Neuron (in vitro differentiated cells): ENCODE data around the gene SORL1.

ENCODE experiments used
- H2AFZ ChIP-seq: one replicate; pipeline ENCODE4 v1.6.1; 2013; ENCODE audit warnings: low read depth, mild to moderate bottlenecking, inconsistent platforms, low read length, moderate library complexity
- H3K27me3 ChIP-seq: one replicate; pipeline ENCODE4 v1.6.1; 2013; ENCODE audit warnings: low read length; ENCODE audit not compliant: insufficient read depth
- H3K36me3 ChIP-seq: one replicate; pipeline ENCODE4 v1.6.1; 2013; ENCODE audit warnings: low read length; ENCODE audit not compliant: insufficient read depth
- H3K4me1 ChIP-seq: one replicate; pipeline ENCODE4 v1.6.1; 2013; ENCODE audit warnings: low read length; ENCODE audit not compliant: insufficient read depth
- H3K4me3 ChIP-seq: 2 replicates; pipeline ENCODE4 v1.5.1; 2013; ENCODE audit warnings: mild to moderate bottlenecking, low read length, moderate library complexity
- H3K9me3 ChIP-seq: one replicate; pipeline ENCODE4 v1.6.1; 2013; ENCODE audit warnings: low read length

Gene SORL1

DNA sequence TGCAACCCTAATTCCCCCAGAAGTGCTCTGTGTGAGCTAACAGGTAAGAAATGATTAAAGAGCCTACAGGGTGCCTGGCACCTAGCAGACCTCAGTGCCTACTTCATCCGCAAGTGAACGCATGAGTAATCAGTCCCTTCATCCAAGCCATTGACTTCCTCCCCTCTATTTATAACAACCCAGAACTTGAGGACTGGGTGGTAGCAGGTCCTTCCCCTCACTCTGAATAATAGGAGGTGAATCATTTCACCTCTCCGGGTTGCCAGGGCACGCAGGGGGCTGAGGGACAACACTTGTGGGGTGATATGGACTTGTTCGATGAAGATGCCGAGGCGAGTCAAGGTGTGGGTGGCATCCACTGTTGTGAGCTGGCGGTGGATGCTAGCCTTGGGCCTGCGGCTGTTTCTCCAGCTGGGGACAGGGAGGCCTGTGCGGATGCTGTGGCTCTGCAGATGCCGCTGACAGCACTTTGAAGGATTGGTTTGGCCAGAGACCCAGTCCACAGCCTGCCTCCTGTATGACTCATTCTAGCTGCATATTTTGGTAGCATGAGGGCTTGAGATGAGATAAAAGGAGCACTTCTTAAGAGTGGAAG lies 12.3 kb downstream of the SORL1 start:
- H3K9me3 ChIP-seq: no peaks in the 10 kb centered on the region
- no peak overlapping the region for H2AFZ ChIP-seq
- H3K4me3 ChIP-seq: no peak overlapping the region
- H3K4me1 ChIP-seq: peaks cover 6% of the 10 kb centered on the region
- H3K36me3 ChIP-seq: no peaks in the 10 kb centered on the region
- no peaks in the 10 kb centered on the region for H3K27me3 ChIP-seq

DNA sequence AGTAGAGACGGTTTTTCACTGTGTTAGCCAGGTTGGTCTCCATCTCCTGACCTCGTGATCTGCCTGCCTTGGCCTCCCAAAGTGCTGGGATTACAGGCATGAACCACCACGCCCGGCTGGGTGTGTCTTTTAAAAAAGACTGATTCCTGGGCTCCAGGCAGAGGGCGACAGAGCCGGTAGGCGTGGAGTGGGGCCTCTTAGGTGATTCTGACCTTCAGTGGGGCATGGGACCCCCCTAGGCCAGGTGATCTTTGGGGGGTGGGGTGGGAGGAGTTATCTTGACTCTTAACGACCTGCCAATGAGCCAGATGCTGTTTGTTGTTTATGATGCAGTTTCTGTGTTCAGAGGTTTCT lies 13.6 kb downstream of the SORL1 start:
- peaks cover 6% of the 10 kb centered on the region for H3K4me1 ChIP-seq
- no peak overlapping the region for H2AFZ ChIP-seq
- H3K36me3 ChIP-seq: peaks cover under 1% of the 10 kb centered on the region
- no peaks in the 10 kb centered on the region for H3K27me3 ChIP-seq
- H3K9me3 ChIP-seq: no peaks in the 10 kb centered on the region
- no peak overlapping the region for H3K4me3 ChIP-seq

GRCh38 chr11:121466063-121466794 lies 14.1 kb downstream of the SORL1 start:
- no peaks in the 10 kb centered on the region for H3K9me3 ChIP-seq
- no peak overlapping the region for H2AFZ ChIP-seq
- peaks cover 6% of the 10 kb centered on the region for H3K4me1 ChIP-seq
- H3K36me3 ChIP-seq: peaks cover 6% of the 10 kb centered on the region
- no peak overlapping the region for H3K4me3 ChIP-seq
- H3K27me3 ChIP-seq: no peaks in the 10 kb centered on the region

- Histone ChIP-seq H2AFZ (no peak overlapping the region), H3K36me3 (peaks cover 9% of the 10 kb centered on the region), H3K9me3 (no peaks in the 10 kb centered on the region), H3K27me3 (no peaks in the 10 kb centered on the region), H3K4me1 (peaks cover 6% of the 10 kb centered on the region), H3K4me3 (no peak overlapping the region)
Measured at GRCh38 chr11:121467471-121467870, 15.4 kb downstream of the SORL1 start.

- Histone ChIP-seq H3K4me3 (no peak overlapping the region), H3K9me3 (no peaks in the 10 kb centered on the region), H3K36me3 (peaks cover 9% of the 10 kb centered on the region), H3K27me3 (no peaks in the 10 kb centered on the region), H3K4me1 (peaks cover 6% of the 10 kb centered on the region), H2AFZ (no peak overlapping the region)
Measured at GRCh38 chr11:121467965-121468364, 15.9 kb downstream of the SORL1 start.

- H3K4me1 ChIP-seq: peaks cover 6% of the 10 kb centered on the region
- no peak overlapping the region for H3K4me3 ChIP-seq
- no peaks in the 10 kb centered on the region for H3K9me3 ChIP-seq
- H3K36me3 ChIP-seq: peaks cover 9% of the 10 kb centered on the region
- H2AFZ ChIP-seq: no peak overlapping the region
- H3K27me3 ChIP-seq: no peaks in the 10 kb centered on the region
Measured at GRCh38 chr11:121469910-121470309, 17.8 kb downstream of the SORL1 start.

DNA sequence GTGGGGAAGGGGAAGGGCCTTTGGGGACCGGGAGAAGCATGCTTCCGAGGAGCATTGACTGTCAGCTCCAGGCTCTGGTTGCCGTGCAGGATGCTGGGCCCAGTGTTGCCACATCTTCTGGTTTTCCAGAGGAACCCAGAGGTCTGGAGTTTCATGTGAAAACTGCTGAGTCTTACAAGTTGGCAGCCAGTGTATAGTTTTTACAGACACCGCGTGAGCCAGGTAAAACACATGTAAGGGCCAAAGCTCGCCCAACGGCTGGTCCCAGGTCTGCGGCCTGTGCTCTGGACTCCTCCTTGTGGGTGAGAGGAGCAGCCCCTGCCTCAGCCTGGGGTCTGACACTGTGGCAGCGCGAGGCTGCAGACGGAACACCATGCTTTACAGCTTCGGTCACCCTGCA lies 19.1 kb downstream of the SORL1 start:
- Histone ChIP-seq H3K4me1 (peaks cover 6% of the 10 kb centered on the region), H3K9me3 (no peaks in the 10 kb centered on the region), H3K4me3 (no peak overlapping the region), H3K36me3 (peaks cover 9% of the 10 kb centered on the region), H3K27me3 (no peaks in the 10 kb centered on the region), H2AFZ (no peak overlapping the region)

GRCh38 chr11:121472312-121472711 lies 20.2 kb downstream of the SORL1 start:
- Histone ChIP-seq H2AFZ (no peak overlapping the region), H3K4me1 (no peaks in the 10 kb centered on the region), H3K36me3 (peaks cover 10% of the 10 kb centered on the region), H3K27me3 (no peaks in the 10 kb centered on the region), H3K4me3 (no peak overlapping the region), H3K9me3 (no peaks in the 10 kb centered on the region)

DNA sequence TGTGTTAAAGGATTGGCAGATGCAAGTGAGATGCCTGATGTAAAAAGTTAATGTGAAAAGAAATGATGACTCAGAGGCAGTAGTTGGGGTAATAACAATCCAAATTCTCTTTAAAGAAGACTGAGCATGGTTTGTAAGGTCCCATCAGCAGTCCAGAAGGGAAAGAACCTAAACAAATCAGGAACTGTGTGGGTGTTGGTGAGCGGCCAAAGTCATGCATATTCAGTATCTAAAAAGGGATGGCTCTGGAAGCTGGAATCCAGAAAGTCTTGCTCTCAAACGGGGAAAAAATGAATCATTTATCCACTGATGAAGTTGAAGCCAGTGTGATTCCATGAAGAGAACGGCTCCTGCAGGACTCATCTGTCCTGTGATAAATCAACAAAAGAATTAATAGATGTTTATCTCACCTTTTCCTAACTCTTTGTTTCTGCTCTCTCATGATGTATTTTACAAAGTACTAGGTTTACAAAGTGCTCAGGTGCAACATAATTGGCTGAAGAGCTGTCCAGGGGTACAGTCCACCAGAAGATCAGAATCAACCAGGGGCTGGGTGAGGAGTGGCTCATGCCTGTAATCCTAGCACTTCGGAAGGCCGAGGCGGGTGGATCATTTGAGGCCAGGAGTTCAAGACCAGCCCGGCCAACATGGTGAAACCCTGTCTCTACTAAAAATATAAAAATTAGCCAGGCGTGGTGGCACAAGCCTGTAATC lies 21.1 kb downstream of the SORL1 start:
- no peaks in the 10 kb centered on the region for H3K9me3 ChIP-seq
- no peaks in the 10 kb centered on the region for H3K27me3 ChIP-seq
- H3K4me3 ChIP-seq: no peak overlapping the region
- no peaks in the 10 kb centered on the region for H3K4me1 ChIP-seq
- H3K36me3 ChIP-seq: peaks cover 15% of the 10 kb centered on the region
- H2AFZ ChIP-seq: no peak overlapping the region

GRCh38 chr11:121474680-121475079 lies 22.6 kb downstream of the SORL1 start:
- Histone ChIP-seq H3K9me3 (peaks cover 4% of the 10 kb centered on the region), H3K27me3 (no peaks in the 10 kb centered on the region), H3K4me3 (no peak overlapping the region), H2AFZ (no peak overlapping the region), H3K4me1 (no peaks in the 10 kb centered on the region), H3K36me3 (peaks cover 22% of the 10 kb centered on the region)

- Histone ChIP-seq H3K4me3 (no peak overlapping the region), H3K27me3 (no peaks in the 10 kb centered on the region), H3K4me1 (no peaks in the 10 kb centered on the region), H3K9me3 (peaks cover 4% of the 10 kb centered on the region), H2AFZ (no peak overlapping the region), H3K36me3 (peaks cover 13% of the 10 kb centered on the region)
Measured at GRCh38 chr11:121476379-121477032, 24.4 kb downstream of the SORL1 start.

DNA sequence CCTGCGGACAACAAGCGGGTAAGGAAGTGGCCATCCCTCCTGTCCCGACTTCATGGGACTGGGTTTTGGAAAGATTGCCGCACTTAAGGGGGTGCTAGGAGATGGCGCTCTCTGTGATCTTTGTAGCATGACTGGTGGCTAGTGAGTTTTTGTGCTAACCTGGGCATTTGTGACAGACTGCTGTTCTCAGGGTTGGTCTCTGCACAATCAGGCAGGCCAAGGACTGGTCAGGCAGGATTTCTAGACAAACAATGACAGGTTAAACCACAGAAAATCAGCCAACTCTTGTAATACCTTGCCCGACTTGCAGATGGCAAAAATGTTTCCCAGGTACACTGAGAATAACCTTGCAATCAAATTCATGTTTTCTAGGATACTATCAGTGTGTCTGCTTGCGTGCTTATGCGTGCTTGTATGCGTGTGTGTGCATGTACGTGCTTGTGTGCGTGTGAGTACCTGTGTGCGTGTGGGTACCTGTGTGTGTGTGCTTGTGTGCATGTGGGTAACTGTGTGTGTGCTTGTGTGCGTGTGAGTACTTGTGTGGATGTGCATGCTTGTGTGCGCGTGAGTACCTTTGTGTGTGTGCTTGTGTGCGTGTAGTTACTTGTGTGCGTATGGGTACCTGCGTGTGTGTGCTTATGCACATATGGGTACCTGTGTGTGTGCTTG lies 26.2 kb downstream of the SORL1 start:
- Histone ChIP-seq H3K9me3 (peaks cover 4% of the 10 kb centered on the region), H3K4me3 (no peak overlapping the region), H3K36me3 (peaks cover 13% of the 10 kb centered on the region), H3K27me3 (no peaks in the 10 kb centered on the region), H3K4me1 (no peaks in the 10 kb centered on the region), H2AFZ (no peak overlapping the region)
